Activated CD8-positive, alpha-beta memory T cell treated with anti-CD3 and anti-CD28 coated beads, Interleukin-2, amount 50 U/mL, for 48 hours (primary cell): ENCODE data around the gene POLR2A.

Source experiments
- DNase-seq: peaks from one replicate; pipeline ENCODE4 v3.0.0-alpha.2; 2020

The POLR2A gene

GRCh38 chr17:7508846-7509245, 24.7 kb downstream of the POLR2A start:
- DNase-seq, result no peak

- DNase-seq, result no peak
Measured at GRCh38 chr17:7509937-7510336, 25.8 kb downstream of the POLR2A start.

GRCh38 chr17:7511108-7511507, 26.9 kb downstream of the POLR2A start:
- DNase-seq, result no peak

- no peak for DNase-seq
Measured at GRCh38 chr17:7512105-7512504, 27.9 kb downstream of the POLR2A start.

GRCh38 chr17:7512824-7513540, 28.8 kb downstream of the POLR2A start:
- no peak for DNase-seq

GRCh38 chr17:7513850-7514419, 29.8 kb downstream of the POLR2A start:
- DNase-seq, result no peak

GRCh38 chr17:7515911-7516610, 31.9 kb downstream of the POLR2A start:
- no peak for DNase-seq

GRCh38 chr17:7523033-7523432, 38.9 kb downstream of the POLR2A start:
- peak; percentile 77 for DNase-seq

- DNase-seq, result no peak
Measured at GRCh38 chr17:7528842-7529241, 44.7 kb downstream of the POLR2A start.

- no peak for DNase-seq
Measured at GRCh38 chr17:7530023-7530900, 46.1 kb downstream of the POLR2A start.

GRCh38 chr17:7538050-7538449, 53.9 kb downstream of the POLR2A start:
- DNase-seq, result no peak

GRCh38 chr17:7538891-7539545, 54.9 kb downstream of the POLR2A start:
- DNase-seq, result no peak

- no peak for DNase-seq
Measured at GRCh38 chr17:7541074-7541621, 57.0 kb downstream of the POLR2A start.

- DNase-seq, result no peak
Measured at GRCh38 chr17:7544911-7545310, 60.7 kb downstream of the POLR2A start.

- peak; percentile 81 for DNase-seq
Measured at GRCh38 chr17:7548585-7549400, 64.6 kb downstream of the POLR2A start, which contains the start of gene TNFSF12. TNFSF12 (plus strand) TSS chr17:7549058; CDS start chr17:7549154, 96 bp downstream.
